ENCODE results near the gene NT5E. TPM values are rescaled to one million over a fixed set of nuclear protein-coding genes. Genes with fewer than 3 reads are reported as not detected.

Gene NT5E
- total RNA-seq, 1 experiment from 2014 or later: 0.52 TPM

DNA sequence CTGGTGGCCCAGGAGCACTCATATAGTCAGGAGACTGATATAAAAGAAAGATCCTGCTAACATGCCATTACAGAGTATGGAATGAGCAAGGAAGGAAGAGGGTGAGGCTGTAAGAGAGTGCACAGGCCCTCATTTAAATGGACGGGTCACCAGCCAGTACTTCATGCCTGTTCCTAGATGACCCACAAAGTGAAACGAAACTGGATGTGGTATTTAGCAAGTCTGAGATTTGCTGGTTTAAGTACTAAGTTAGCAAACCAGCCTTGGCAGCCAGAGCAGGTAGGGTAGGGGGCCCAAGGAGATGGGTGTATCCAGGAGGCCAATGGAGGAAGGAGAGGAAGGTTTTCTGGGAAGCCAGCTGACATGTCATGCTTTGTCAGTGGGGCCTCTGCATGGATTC, 15.9 kb downstream of the NT5E start:
- peaks cover 0 to 2% of the 10 kb centered on the region in 2 experiments; a peak in 3 of 4 replicates for H3K4me1 Mint-ChIP-seq

More for the DNA sequence above, 15.9 kb downstream of the NT5E start:
- Histone ChIP-seq H3K4me1 (ENCODE audit: insufficient read depth, low read length) (0 out of 2 replicates have a peak, but pooled peaks cover 2% of the 10 kb centered on the region), H3K23me2 (ENCODE audit: insufficient read length, low read depth, low read length, poor library complexity, severe bottlenecking) (no peaks in the 10 kb centered on the region), H2AK5ac (ENCODE audit: insufficient read length, low read length) (no peak overlapping the region), H2BK5ac (ENCODE audit: insufficient read length, low read length) (no peak overlapping the region), H2BK20ac (ENCODE audit: low read depth, low read length, poor library complexity, severe bottlenecking) (no peak overlapping the region), H3K18ac (ENCODE audit: insufficient read length, low read depth, low read length) (no peak overlapping the region), H3K9me3 (ENCODE audit: control insufficient read depth, low read depth, low read length) (no peaks in the 10 kb centered on the region), H3K14ac (ENCODE audit: insufficient read depth, low read length) (no peak overlapping the region), H4K91ac (ENCODE audit: insufficient read length, low read depth, low read length) (no peak overlapping the region), H3K79me2 (ENCODE audit: insufficient read depth, low read length) (no peaks in the 10 kb centered on the region), H3K56ac (ENCODE audit: insufficient read length, low read depth, low read length) (no peak overlapping the region), H2AFZ (ENCODE audit: low read length) (no peak overlapping the region), H3K79me1 (ENCODE audit: insufficient read depth, low read depth, low read length, poor library complexity, severe bottlenecking) (no peaks in the 10 kb centered on the region), H3K27me3 (ENCODE audit: insufficient read depth, low read length) (no peaks in the 10 kb centered on the region), H3K9ac (ENCODE audit: extremely low read depth, insufficient read length, low read length) (no peak overlapping the region), H2BK15ac (ENCODE audit: low read depth, low read length) (no peak overlapping the region), H2BK120ac (ENCODE audit: low read depth, low read length, poor library complexity, severe bottlenecking) (no peak overlapping the region), H3T11ph (ENCODE audit: low read length) (no peak overlapping the region), H4K8ac (replicated peaks; ENCODE audit: insufficient read length, low read depth, low read length) (no peak overlapping the region), H4K20me1 (ENCODE audit: control insufficient read depth, insufficient read depth, insufficient read length) (no peaks in the 10 kb centered on the region), H4K5ac (ENCODE audit: insufficient read length, low read depth, low read length) (no peak overlapping the region), H3K27ac (ENCODE audit: insufficient read length, low read depth, low read length) (no peak overlapping the region), H3K4ac (ENCODE audit: low read depth, low read length) (no peak overlapping the region), H2BK12ac (ENCODE audit: insufficient read length, low read depth, low read length) (no peak overlapping the region), H3K23ac (ENCODE audit: insufficient read length, low read depth, low read length) (no peak overlapping the region), H3K4me2 (ENCODE audit: insufficient read depth, insufficient read length, low read length) (no peak overlapping the region)
- H3K36me3 Mint-ChIP-seq (ENCODE audit: insufficient read depth in 1 of 3, low read depth in 3 of 3): no peaks in the 10 kb centered on the region
- no peaks in the 10 kb centered on the region for H3K27me3 Mint-ChIP-seq (ENCODE audit: low read depth)
- no peak for DNase-seq
- TF ChIP-seq, protein P1, sequence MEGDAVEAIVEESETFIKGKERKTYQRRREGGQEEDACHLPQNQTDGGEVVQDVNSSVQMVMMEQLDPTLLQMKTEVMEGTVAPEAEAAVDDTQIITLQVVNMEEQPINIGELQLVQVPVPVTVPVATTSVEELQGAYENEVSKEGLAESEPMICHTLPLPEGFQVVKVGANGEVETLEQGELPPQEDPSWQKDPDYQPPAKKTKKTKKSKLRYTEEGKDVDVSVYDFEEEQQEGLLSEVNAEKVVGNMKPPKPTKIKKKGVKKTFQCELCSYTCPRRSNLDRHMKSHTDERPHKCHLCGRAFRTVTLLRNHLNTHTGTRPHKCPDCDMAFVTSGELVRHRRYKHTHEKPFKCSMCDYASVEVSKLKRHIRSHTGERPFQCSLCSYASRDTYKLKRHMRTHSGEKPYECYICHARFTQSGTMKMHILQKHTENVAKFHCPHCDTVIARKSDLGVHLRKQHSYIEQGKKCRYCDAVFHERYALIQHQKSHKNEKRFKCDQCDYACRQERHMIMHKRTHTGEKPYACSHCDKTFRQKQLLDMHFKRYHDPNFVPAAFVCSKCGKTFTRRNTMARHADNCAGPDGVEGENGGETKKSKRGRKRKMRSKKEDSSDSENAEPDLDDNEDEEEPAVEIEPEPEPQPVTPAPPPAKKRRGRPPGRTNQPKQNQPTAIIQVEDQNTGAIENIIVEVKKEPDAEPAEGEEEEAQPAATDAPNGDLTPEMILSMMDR (conservative IDR thresholded peaks at IDR 0.05): no peak
- no CpG with 5 or more reads among the region's 2 CpGs for WGBS (ENCODE audit: extremely low coverage, insufficient read length, low lambda C conversion rate)
- no peak overlapping the region for H3K27ac Mint-ChIP-seq
- H3K9me3 Mint-ChIP-seq: no peaks in the 10 kb centered on the region
- no peak overlapping the region for H3K4me3 Mint-ChIP-seq
